H9 (cell line): ENCODE data around the gene ECE1. TPM values are rescaled to one million over a fixed set of nuclear protein-coding genes. Genes with fewer than 3 reads are reported as not detected.

Experiments
- DNase-seq: peaks from one replicate; pipeline ENCODE4 v3.0.0-alpha.2; 2017
- H2AFZ ChIP-seq: one replicate; pipeline ENCODE4 v1.6.1; 2013; ENCODE audit warnings: mild to moderate bottlenecking, low read length, control low read depth, moderate library complexity
- H2AK5ac ChIP-seq: 2 replicates; pipeline ENCODE4 v1.6.1; 2013; ENCODE audit warnings: low read length, control low read depth, mixed read lengths; ENCODE audit not compliant: insufficient read length
- H2BK120ac ChIP-seq: one replicate; pipeline ENCODE4 v1.6.1; 2013; ENCODE audit warnings: low read depth, mild to moderate bottlenecking, low read length, control low read depth, inconsistent platforms; ENCODE audit not compliant: poor library complexity, severe bottlenecking
- H2BK12ac ChIP-seq: 2 replicates; pipeline ENCODE4 v1.6.1; 2013; ENCODE audit warnings: low read length, control low read depth, mixed read lengths, low read depth; ENCODE audit not compliant: insufficient read length
- H2BK15ac ChIP-seq: 2 replicates; pipeline ENCODE4 v1.6.1; 2013; ENCODE audit warnings: low read depth, low read length, control low read depth
- H2BK20ac ChIP-seq: one replicate; pipeline ENCODE4 v1.6.1; 2013; ENCODE audit warnings: low read depth, mild to moderate bottlenecking, low read length, control low read depth, inconsistent platforms; ENCODE audit not compliant: poor library complexity, severe bottlenecking
- H2BK5ac ChIP-seq: 2 replicates; pipeline ENCODE4 v1.6.1; 2013; ENCODE audit warnings: low read length, control low read depth, mixed read lengths; ENCODE audit not compliant: insufficient read length
- H3K14ac ChIP-seq: 2 replicates; pipeline ENCODE4 v1.6.1; 2013; ENCODE audit warnings: low read length, control low read depth; ENCODE audit not compliant: insufficient read depth
- H3K18ac ChIP-seq: 2 replicates; pipeline ENCODE4 v1.6.1; 2013; ENCODE audit warnings: low read depth, mild to moderate bottlenecking, mixed read lengths, low read length, control low read depth; ENCODE audit not compliant: insufficient read length
- H3K23ac ChIP-seq: 2 replicates; pipeline ENCODE4 v1.6.1; 2013; ENCODE audit warnings: low read length, control low read depth, mixed read lengths, low read depth; ENCODE audit not compliant: insufficient read length
- H3K23me2 ChIP-seq: 2 replicates; pipeline ENCODE4 v1.6.1; 2013; ENCODE audit warnings: low read depth, mild to moderate bottlenecking, mixed read lengths, low read length, control low read depth; ENCODE audit not compliant: insufficient read length, poor library complexity, severe bottlenecking
- H3K27ac ChIP-seq: 2 replicates; pipeline ENCODE4 v1.5.1; 2013; ENCODE audit warnings: low read length, control low read depth, mixed read lengths, low read depth; ENCODE audit not compliant: insufficient read length
- H3K27me3 ChIP-seq: 2 replicates; pipeline ENCODE4 v1.6.1; 2013; ENCODE audit warnings: low read length, control low read depth, inconsistent platforms; ENCODE audit not compliant: insufficient read depth
- H3K4ac ChIP-seq: 2 replicates; pipeline ENCODE4 v1.6.1; 2013; ENCODE audit warnings: low read depth, mild to moderate bottlenecking, control low read depth, inconsistent platforms, low read length, moderate library complexity
- H3K4me1 ChIP-seq: 2 replicates; pipeline ENCODE4 v1.6.1; 2013; ENCODE audit warnings: low read length, control low read depth, inconsistent platforms; ENCODE audit not compliant: insufficient read depth
- H3K4me2 ChIP-seq: 2 replicates; pipeline ENCODE4 v1.6.1; 2013; ENCODE audit warnings: low read length, control low read depth, mixed read lengths; ENCODE audit not compliant: insufficient read length, insufficient read depth
- H3K56ac ChIP-seq: 2 replicates; pipeline ENCODE4 v1.6.1; 2013; ENCODE audit warnings: low read depth, mild to moderate bottlenecking, mixed read lengths, low read length, control low read depth; ENCODE audit not compliant: insufficient read length
- H3K79me1 ChIP-seq: 2 replicates; pipeline ENCODE4 v1.6.1; 2013; ENCODE audit warnings: low read depth, mild to moderate bottlenecking, moderate library complexity, low read length, control low read depth, inconsistent platforms; ENCODE audit not compliant: insufficient read depth, poor library complexity, severe bottlenecking
- H3K79me2 ChIP-seq: 2 replicates; pipeline ENCODE4 v1.6.1; 2013; ENCODE audit warnings: low read length, control low read depth, inconsistent platforms; ENCODE audit not compliant: insufficient read depth
- H3K9ac ChIP-seq: 2 replicates; pipeline ENCODE4 v1.6.1; 2013; ENCODE audit warnings: low read length, control low read depth, mixed read lengths; ENCODE audit not compliant: insufficient read length; ENCODE audit errors: extremely low read depth
- H3K9me3 ChIP-seq: one replicate; pipeline ENCODE4 v1.6.1; 2013; ENCODE audit warnings: low read depth, low read length, inconsistent platforms; ENCODE audit not compliant: control insufficient read depth
- H3T11ph ChIP-seq: one replicate; pipeline ENCODE4 v1.6.1; 2013; ENCODE audit warnings: mild to moderate bottlenecking, low read length, control low read depth, inconsistent platforms
- H4K20me1 ChIP-seq: one replicate; pipeline ENCODE4 v1.6.1; 2013; ENCODE audit not compliant: control insufficient read depth, insufficient read length, insufficient read depth
- H4K5ac ChIP-seq: 2 replicates; pipeline ENCODE4 v1.6.1; 2013; ENCODE audit warnings: low read depth, mild to moderate bottlenecking, mixed read lengths, low read length, control low read depth; ENCODE audit not compliant: insufficient read length
- H4K8ac ChIP-seq: replicated peaks from 2 replicates; pipeline ENCODE4 v1.6.1; 2013; ENCODE audit warnings: low read length, control low read depth, mixed read lengths, low read depth; ENCODE audit not compliant: insufficient read length
- H4K91ac ChIP-seq: 2 replicates; pipeline ENCODE4 v1.6.1; 2013; ENCODE audit warnings: low read depth, mild to moderate bottlenecking, moderate library complexity, mixed read lengths, low read length, control low read depth; ENCODE audit not compliant: insufficient read length
- H3K27ac Mint-ChIP-seq, 3 experiments: 2 replicates in 2 of 3; 3 replicates in 1 of 3; pipeline ENCODE4 v1.8.0; 2020 to 2021; ENCODE audit warnings: mixed read lengths in 3 of 3, mild to moderate bottlenecking in 1 of 3, moderate library complexity in 1 of 3
- H3K27me3 Mint-ChIP-seq: 2 replicates; pipeline ENCODE4 v1.8.0; 2021; ENCODE audit warnings: low read depth, mild to moderate bottlenecking, moderate library complexity, mixed read lengths
- H3K36me3 Mint-ChIP-seq, 3 experiments: 2 replicates in 2 of 3; 3 replicates in 1 of 3; pipeline ENCODE4 v1.8.0; 2020 to 2021; ENCODE audit warnings: low read depth in 3 of 3, mixed read lengths in 3 of 3; ENCODE audit not compliant: insufficient read depth in 1 of 3
- H3K4me1 Mint-ChIP-seq, 2 experiments: 2 replicates each; pipeline ENCODE4 v1.8.0; 2020; ENCODE audit warnings: mixed read lengths in 2 of 2
- H3K4me3 Mint-ChIP-seq, 2 experiments: 2 replicates in 1 of 2; 3 replicates in 1 of 2; pipeline ENCODE4 v1.8.0; 2020 to 2021; ENCODE audit warnings: mild to moderate bottlenecking in 2 of 2, mixed read lengths in 2 of 2, moderate library complexity in 1 of 2
- H3K9me3 Mint-ChIP-seq, 2 experiments: 2 replicates in 1 of 2; 3 replicates in 1 of 2; pipeline ENCODE4 v1.8.0; 2020; ENCODE audit warnings: mild to moderate bottlenecking in 2 of 2, mixed read lengths in 2 of 2, moderate library complexity in 1 of 2
- CTCF ChIP-seq: fragments of 200-600 bp; sonication (generic); conservative IDR thresholded peaks from 3 replicates; pipeline ENCODE4 v1.8.0; 2021; ENCODE audit warnings: antibody characterized with exemption, mild to moderate bottlenecking
- WGBS: extraction: QIAGEN DNeasy Blood & Tissue Kit; methylation state at CpG from one replicate; pipeline ENCODE4 v1.1.7; 2013; ENCODE audit warnings: missing lambda C conversion rate, low lambda C conversion rate, mixed read lengths; ENCODE audit not compliant: insufficient read length; ENCODE audit errors: extremely low coverage; 5-methylcytosine and 5-hydroxymethylcytosine counted together
- total RNA-seq: library from RNA; stranded (reverse); gene quantifications from 2 replicates; pipeline ENCODE4 v1.2.1, GENCODE V29; 2021

Gene ECE1
- total RNA-seq, 1 experiment from 2014 or later = 31.1 TPM

GRCh38 chr1:21206117-21206516, 84.1 kb downstream of the ECE1 start:
- no peak overlapping the region for H2BK20ac ChIP-seq
- Mint-ChIP-seq H3K4me3 (no peak overlapping the region), H3K4me1 (no peaks in the 10 kb centered on the region), H3K27ac (no peak overlapping the region), H3K27me3 (peaks cover 28% of the 10 kb centered on the region), H3K9me3 (no peaks in the 10 kb centered on the region), H3K36me3 (no peaks in the 10 kb centered on the region)
- no peak overlapping the region for H3K4me2 ChIP-seq
- no peak overlapping the region for H2BK12ac ChIP-seq
- DNase-seq = no peak
- H3K14ac ChIP-seq = no peak overlapping the region
- H2BK15ac ChIP-seq = no peak overlapping the region
- H3K79me2 ChIP-seq = no peaks in the 10 kb centered on the region
- WGBS = no CpG with 5 or more reads among the region's 2 CpGs
- no peaks in the 10 kb centered on the region for H3K79me1 ChIP-seq
- no peak overlapping the region for H3K9ac ChIP-seq
- H4K8ac ChIP-seq = no peak overlapping the region
- no peaks in the 10 kb centered on the region for H3K23me2 ChIP-seq
- H3K23ac ChIP-seq = no peak overlapping the region
- H2AFZ ChIP-seq = no peak overlapping the region
- H3T11ph ChIP-seq = no peak overlapping the region
- no peak for TF ChIP-seq CTCF
- H4K20me1 ChIP-seq = no peaks in the 10 kb centered on the region
- no peak overlapping the region for H4K91ac ChIP-seq
- H2AK5ac ChIP-seq = no peak overlapping the region
- no peaks in the 10 kb centered on the region for H3K9me3 ChIP-seq
- H2BK120ac ChIP-seq = no peak overlapping the region
- H4K5ac ChIP-seq = no peak overlapping the region
- no peak overlapping the region for H3K27ac ChIP-seq
- no peak overlapping the region for H3K4ac ChIP-seq
- no peaks in the 10 kb centered on the region for H3K27me3 ChIP-seq
- no peak overlapping the region for H2BK5ac ChIP-seq
- H3K56ac ChIP-seq = no peak overlapping the region
- H3K4me1 ChIP-seq = no peaks in the 10 kb centered on the region
- H3K18ac ChIP-seq = no peak overlapping the region
